HepG2 (cell line): ENCODE data around the gene TOR4A. TPM values are rescaled to one million over a fixed set of nuclear protein-coding genes. Genes with fewer than 3 reads are reported as not detected.

Experiments used
- BORCS8-MEF2B ChIP-seq: sonication (generic); formaldehyde crosslinking; IDR thresholded peaks from 2 replicates; pipeline ENCODE4 v1.8.0; 2022; ENCODE audit warnings: mild to moderate bottlenecking, missing genetic modification reagents
- CCAR2 ChIP-seq: fragments of 200-400 bp; formaldehyde crosslinking; optimal IDR thresholded peaks from 2 replicates; pipeline ENCODE3; 2018; ENCODE audit warnings: low read depth, mild to moderate bottlenecking, low read length, moderate library complexity
- FOXK1 ChIP-seq: sonication (generic); formaldehyde crosslinking; IDR thresholded peaks from 2 replicates; pipeline ENCODE4 v1.4.0; 2020; ENCODE audit warnings: low read depth, missing genetic modification reagents, borderline replicate concordance
- HCFC1 ChIP-seq: fragments of 150-350 bp; IDR thresholded peaks from 2 replicates; pipeline ENCODE4 v1.6.1; 2014; ENCODE audit warnings: low read depth, low read length
- HNF4A ChIP-seq: sonication (generic); formaldehyde crosslinking; IDR thresholded peaks from 2 replicates; pipeline ENCODE4 v1.4.0; 2020; ENCODE audit warnings: missing genetic modification reagents
- HNF4G ChIP-seq, 2 experiments: sonication (generic) in 1 of 2; formaldehyde crosslinking in 1 of 2; IDR thresholded peaks; 2 replicates each; pipeline versions ENCODE4 v1.4.0 to v1.6.1; 2011 to 2020; ENCODE audit warnings: borderline replicate concordance in 2 of 2, low read depth in 2 of 2, mild to moderate bottlenecking in 2 of 2, low read length in 1 of 2, missing genetic modification reagents in 1 of 2, moderate library complexity in 1 of 2
- IKZF5 ChIP-seq: IDR thresholded peaks from 2 replicates; pipeline ENCODE4 v1.6.1; 2018; ENCODE audit warnings: missing genetic modification reagents, mild to moderate bottlenecking, missing compliant biosample characterization
- KLF12 ChIP-seq: sonication (generic); formaldehyde crosslinking; IDR thresholded peaks from 2 replicates; pipeline ENCODE4 v1.4.0; 2020; ENCODE audit warnings: missing genetic modification reagents, borderline replicate concordance
- MIER2 ChIP-seq: IDR thresholded peaks from 2 replicates; pipeline ENCODE4 v1.6.1; 2016; ENCODE audit warnings: missing biosample characterization, missing genetic modification reagents
- NAIF1 ChIP-seq: sonication (generic); formaldehyde crosslinking; IDR thresholded peaks from 2 replicates; pipeline ENCODE4 v1.5.0; 2020; ENCODE audit warnings: mild to moderate bottlenecking, missing genetic modification reagents, borderline replicate concordance
- NR1H2 ChIP-seq: sonication (generic); formaldehyde crosslinking; IDR thresholded peaks from 2 replicates; pipeline ENCODE4 v1.8.1; 2022; ENCODE audit warnings: low read depth, missing genetic modification reagents, borderline replicate concordance
- RFX5 ChIP-seq: IDR thresholded peaks from 2 replicates; pipeline ENCODE4 v1.6.1; 2011; ENCODE audit warnings: low read depth, low read length, improper control_type of control experiment
- RFXAP ChIP-seq: sonication (generic); formaldehyde crosslinking; IDR thresholded peaks from 2 replicates; pipeline ENCODE4 v1.4.0; 2020; ENCODE audit warnings: missing genetic modification reagents, borderline replicate concordance
- SAP130 ChIP-seq: IDR thresholded peaks from 2 replicates; pipeline ENCODE4 v1.6.1; 2016; ENCODE audit warnings: low read depth
- SMC3 ChIP-seq: IDR thresholded peaks from 2 replicates; pipeline ENCODE4 v1.6.1; 2011; ENCODE audit warnings: low read length, improper control_type of control experiment
- SP5 ChIP-seq: IDR thresholded peaks from 2 replicates; pipeline ENCODE4 v1.6.1; 2016; ENCODE audit warnings: low read depth, borderline replicate concordance
- SRF ChIP-seq: IDR thresholded peaks from 2 replicates; pipeline ENCODE4 v1.6.1; 2011; ENCODE audit warnings: mild to moderate bottlenecking, low read depth, low read length, moderate library complexity
- TGIF2 ChIP-seq: IDR thresholded peaks from 2 replicates; pipeline ENCODE4 v1.6.1; 2016; ENCODE audit warnings: control low read depth, missing compliant biosample characterization
- ZMYM4 ChIP-seq: sonication (generic); formaldehyde crosslinking; IDR thresholded peaks from 2 replicates; pipeline ENCODE4 v1.8.1; 2023; ENCODE audit warnings: mild to moderate bottlenecking, missing genetic modification reagents
- ZNF235 ChIP-seq: sonication (generic); formaldehyde crosslinking; IDR thresholded peaks from 2 replicates; pipeline ENCODE4 v1.8.1; 2023; ENCODE audit warnings: mild to moderate bottlenecking, missing genetic modification reagents, borderline replicate concordance
- ZNF33A ChIP-seq: sonication (generic); formaldehyde crosslinking; IDR thresholded peaks from 2 replicates; pipeline ENCODE4 v1.5.1; 2020; ENCODE audit warnings: missing genetic modification reagents, mild to moderate bottlenecking, moderate library complexity, borderline replicate concordance
- ZNF446 ChIP-seq: sonication (generic); formaldehyde crosslinking; IDR thresholded peaks from 2 replicates; pipeline ENCODE4 v1.5.0; 2020; ENCODE audit warnings: mild to moderate bottlenecking, missing genetic modification reagents
- ZNF567 ChIP-seq: sonication (generic); formaldehyde crosslinking; IDR thresholded peaks from 2 replicates; pipeline ENCODE4 v1.8.1; 2023; ENCODE audit warnings: mild to moderate bottlenecking, missing genetic modification reagents, borderline replicate concordance
- ZNF580 ChIP-seq: IDR thresholded peaks from 2 replicates; pipeline ENCODE4 v1.6.1; 2016; ENCODE audit warnings: low read depth, borderline replicate concordance
- polyA plus RNA-seq, 8 experiments: library from polyadenylated mRNA; depleted of rRNA in 3 of 8; stranded (reverse) in 7 of 8; unstranded in 1 of 8; fragments of >200 nt; fragmentation: Illumina TruSeq in 4 of 8; extraction: Trizol in 4 of 8; gene quantifications; 2 replicates each; pipeline versions ENCODE4 v1.2.1 to v1.2.3, GENCODE V29; 2011 to 2016; ENCODE audit warnings: low read depth in 4 of 8, missing spikeins in 1 of 8, mixed read lengths in 1 of 8; ENCODE audit not compliant: insufficient read depth in 1 of 8
- total RNA-seq, 5 experiments: library from RNA; depleted of rRNA; stranded (reverse); fragments of >200 nt; fragmentation: Illumina TruSeq; extraction: Trizol; gene quantifications; 2 replicates each; pipeline ENCODE4 v1.2.3, GENCODE V29; 2016; ENCODE audit warnings: low read depth in 1 of 5
- TF ChIP-seq, protein P1 (sequence below): sonication (generic); formaldehyde crosslinking; IDR thresholded peaks from 2 replicates; pipeline ENCODE4 v1.5.0; 2020; ENCODE audit warnings: mild to moderate bottlenecking, missing genetic modification reagents

The TOR4A gene
- total and polyA plus RNA-seq, 2 of the 13 experiments (the other 11 are each of a cell fraction or from before 2014, with no cell fraction given), result 11.1 to 14.2 TPM

- TF ChIP-seq NR1H2 (CRISPR knock-in tag) (no peak), CCAR2 (no peak), KLF12 (CRISPR knock-in tag) (no peak), ZMYM4 (CRISPR knock-in tag) (no peak), MIER2 (CRISPR knock-in tag) (no peak), NAIF1 (CRISPR knock-in tag) (no peak), ZNF580 (CRISPR knock-in tag) (no peak), RFX5 (no peak), TGIF2 (CRISPR knock-in tag) (peak; percentile 22; the same call in 1 of the 2 replicates), ZNF446 (CRISPR knock-in tag) (no peak), SP5 (peak; percentile 43; the same call in 1 of the 2 replicates), HNF4G (IDR thresholded peaks at IDR 0.05; ENCODE audit: borderline replicate concordance, low read depth, low read length) (0 out of 2 replicates have a peak, but pooled peaks have one; percentile 17), HNF4G (CRISPR knock-in tag; IDR thresholded peaks at IDR 0.05; ENCODE audit: borderline replicate concordance, low read depth) (no peak), ZNF235 (CRISPR knock-in tag) (no peak), IKZF5 (0 out of 2 replicates have a peak, but pooled peaks have one; percentile 4), ZNF567 (no peak), SRF (no peak), ZNF33A (no peak), FOXK1 (CRISPR knock-in tag) (0 out of 2 replicates have a peak, but pooled peaks have one; percentile 13), HCFC1 (no peak), SAP130 (CRISPR knock-in tag) (peak; percentile 59; the same call in 1 of the 2 replicates), BORCS8-MEF2B (CRISPR knock-in tag) (no peak), RFXAP (no peak), HNF4A (CRISPR knock-in tag) (0 out of 2 replicates have a peak, but pooled peaks have one; percentile 10), SMC3 (no peak)
- TF ChIP-seq, protein P1, sequence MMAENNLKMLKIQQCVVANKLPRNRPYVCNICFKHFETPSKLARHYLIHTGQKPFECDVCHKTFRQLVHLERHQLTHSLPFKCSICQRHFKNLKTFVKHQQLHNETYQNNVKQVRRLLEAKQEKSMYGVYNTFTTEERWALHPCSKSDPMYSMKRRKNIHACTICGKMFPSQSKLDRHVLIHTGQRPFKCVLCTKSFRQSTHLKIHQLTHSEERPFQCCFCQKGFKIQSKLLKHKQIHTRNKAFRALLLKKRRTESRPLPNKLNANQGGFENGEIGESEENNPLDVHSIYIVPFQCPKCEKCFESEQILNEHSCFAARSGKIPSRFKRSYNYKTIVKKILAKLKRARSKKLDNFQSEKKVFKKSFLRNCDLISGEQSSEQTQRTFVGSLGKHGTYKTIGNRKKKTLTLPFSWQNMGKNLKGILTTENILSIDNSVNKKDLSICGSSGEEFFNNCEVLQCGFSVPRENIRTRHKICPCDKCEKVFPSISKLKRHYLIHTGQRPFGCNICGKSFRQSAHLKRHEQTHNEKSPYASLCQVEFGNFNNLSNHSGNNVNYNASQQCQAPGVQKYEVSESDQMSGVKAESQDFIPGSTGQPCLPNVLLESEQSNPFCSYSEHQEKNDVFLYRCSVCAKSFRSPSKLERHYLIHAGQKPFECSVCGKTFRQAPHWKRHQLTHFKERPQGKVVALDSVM, result no peak
- TF ChIP-seq, all 625 proteins: peak for 14
Observed at GRCh38 chr9:137300567-137301080, 23.1 kb downstream of the TOR4A start (continued).
